RWPE2 (cell line): Measurements from ENCODE around the gene TBC1D20.

ENCODE experiments used
- ATAC-seq: fragments of 200-7000 bp; cut with Tn5 transposase; 3 replicates; pipeline ENCODE4 v1.9.1; 2021; ENCODE audit warnings: low read depth
- DNase-seq: peaks from one replicate; pipeline ENCODE4 v3.0.0-alpha.2; 2020; ENCODE audit warnings: low spot score
- H3K27ac ChIP-seq: fragments of 450-650 bp; 2 replicates; pipeline ENCODE4 v1.5.1; 2017; ENCODE audit warnings: mild to moderate bottlenecking; ENCODE audit not compliant: poor library complexity, severe bottlenecking
- H3K27me3 ChIP-seq: fragments of 250-450 bp; sonication (Bioruptor Pico); 2 replicates; pipeline ENCODE4 v1.5.1; 2021; ENCODE audit warnings: mild to moderate bottlenecking, moderate library complexity; ENCODE audit not compliant: insufficient read depth, poor library complexity, severe bottlenecking
- H3K36me3 ChIP-seq: fragments of 250-450 bp; sonication (Bioruptor Pico); 2 replicates; pipeline ENCODE4 v1.5.1; 2020; ENCODE audit warnings: low read depth, mild to moderate bottlenecking, moderate library complexity
- H3K4me1 ChIP-seq: fragments of 250-450 bp; sonication (Bioruptor Pico); 2 replicates; pipeline ENCODE4 v1.5.1; 2021; ENCODE audit warnings: mild to moderate bottlenecking, moderate library complexity; ENCODE audit not compliant: insufficient read depth, poor library complexity, severe bottlenecking
- H3K4me3 ChIP-seq: fragments of 250-450 bp; sonication (Bioruptor Pico); 2 replicates; pipeline ENCODE4 v1.5.1; 2021; ENCODE audit warnings: mild to moderate bottlenecking, moderate library complexity; ENCODE audit not compliant: severe bottlenecking
- H3K9me3 ChIP-seq: fragments of 250-450 bp; sonication (Bioruptor Pico); 2 replicates; pipeline ENCODE4 v1.5.1; 2021; ENCODE audit warnings: mild to moderate bottlenecking, moderate library complexity; ENCODE audit not compliant: severe bottlenecking
- CTCF ChIP-seq: fragments of 450-650 bp; IDR thresholded peaks from one replicate; pipeline ENCODE4 v1.5.1; 2017; ENCODE audit warnings: mild to moderate bottlenecking, moderate library complexity; ENCODE audit not compliant: poor library complexity, severe bottlenecking

TBC1D20 gene

DNA sequence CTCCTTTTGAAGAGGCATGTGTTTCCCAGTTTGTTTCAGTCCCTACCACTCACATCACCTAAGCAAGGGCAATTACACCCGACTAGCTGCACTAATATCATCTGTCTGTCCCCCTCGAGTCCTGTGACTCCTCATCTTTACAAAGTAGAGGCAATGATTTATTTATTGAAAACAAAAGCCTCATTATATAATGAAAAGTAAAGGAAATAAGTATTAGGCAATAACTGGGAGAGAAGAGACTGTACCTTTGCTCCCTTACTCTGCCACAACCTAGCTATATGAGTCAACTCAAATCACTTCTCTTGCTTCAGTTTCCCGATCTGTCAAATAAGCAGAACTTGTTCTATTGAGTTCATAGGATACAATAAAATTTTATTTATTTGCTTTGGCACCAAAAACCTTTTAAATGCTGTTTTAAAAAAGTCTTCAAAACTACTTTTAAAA, 42.3 kb upstream of the TBC1D20 start:
- peaks cover 84% of the 10 kb centered on the region for H3K36me3 ChIP-seq
- peaks cover 8% of the 10 kb centered on the region for H3K4me1 ChIP-seq
- no peak overlapping the region for H3K27ac ChIP-seq
- no peak overlapping the region for H3K4me3 ChIP-seq
- no peaks in the 10 kb centered on the region for H3K27me3 ChIP-seq
- no peak for ATAC-seq
- no peaks in the 10 kb centered on the region for H3K9me3 ChIP-seq
- DNase-seq: no peak
- TF ChIP-seq CTCF: no peak

- DNase-seq (no peak), ATAC-seq (no peak)
- Histone ChIP-seq H3K27me3 (no peaks in the 10 kb centered on the region), H3K4me1 (no peaks in the 10 kb centered on the region), H3K4me3 (no peak overlapping the region), H3K9me3 (no peaks in the 10 kb centered on the region), H3K36me3 (peaks cover 89% of the 10 kb centered on the region), H3K27ac (no peak overlapping the region)
- TF ChIP-seq CTCF: no peak
Observed at GRCh38 chr20:503048-503737, 40.9 kb upstream of the TBC1D20 start.

DNA sequence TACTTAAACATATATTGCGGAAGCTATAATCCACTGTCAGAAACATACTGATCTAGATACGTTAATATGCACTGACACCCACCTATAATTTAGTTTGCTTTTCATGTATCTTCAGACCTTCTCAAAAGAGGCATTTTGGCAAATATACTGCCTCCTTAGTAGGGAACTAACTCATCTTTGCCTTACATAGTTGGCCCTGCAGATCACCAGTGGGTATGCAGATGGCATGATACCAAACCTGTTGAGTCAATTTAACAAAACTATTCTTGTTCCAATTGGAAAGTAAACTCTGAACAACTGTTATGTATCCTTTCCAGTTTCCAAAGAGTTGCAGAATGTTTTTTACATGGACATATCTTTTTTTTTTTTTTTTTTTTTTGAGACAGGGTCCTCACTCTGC, 35.6 kb upstream of the TBC1D20 start:
- peaks cover 97% of the 10 kb centered on the region for H3K36me3 ChIP-seq

GRCh38 chr20:496126-496696, 33.9 kb upstream of the TBC1D20 start:
- ATAC-seq (no peak), DNase-seq (no peak)
- Histone ChIP-seq H3K4me3 (no peak overlapping the region), H3K27me3 (no peaks in the 10 kb centered on the region), H3K36me3 (peaks cover 97% of the 10 kb centered on the region), H3K9me3 (no peaks in the 10 kb centered on the region), H3K27ac (no peak overlapping the region), H3K4me1 (no peaks in the 10 kb centered on the region)
- no peak for TF ChIP-seq CTCF

More for the DNA sequence above, 35.6 kb upstream of the TBC1D20 start:
- no peak for TF ChIP-seq CTCF
- ATAC-seq: no peak
- H3K9me3 ChIP-seq: no peaks in the 10 kb centered on the region
- no peaks in the 10 kb centered on the region for H3K27me3 ChIP-seq
- H3K4me3 ChIP-seq: no peak overlapping the region
- no peak overlapping the region for H3K27ac ChIP-seq
- no peaks in the 10 kb centered on the region for H3K4me1 ChIP-seq
- no peak for DNase-seq

- DNase-seq (no peak), ATAC-seq (no peak)
- H3K36me3 ChIP-seq: peaks cover 95% of the 10 kb centered on the region
- H3K9me3 ChIP-seq: no peaks in the 10 kb centered on the region
- no peaks in the 10 kb centered on the region for H3K4me1 ChIP-seq
- H3K27me3 ChIP-seq: no peaks in the 10 kb centered on the region
- H3K4me3 ChIP-seq: no peak overlapping the region
- no peak overlapping the region for H3K27ac ChIP-seq
- no peak for TF ChIP-seq CTCF
Observed at GRCh38 chr20:492159-492558, 29.8 kb upstream of the TBC1D20 start.
